ENCODE data around the gene SH3TC1.

Gene SH3TC1

GRCh38 chr4:8248091-8248490 lies 49.0 kb downstream of the SH3TC1 start:
- DNase-seq = no peak
- in situ Hi-C loops (cut with MboI; ENCODE audit: low pct_unique_long_range_greater_than_20kb, low sequenced_read_pairs) = no loop called here

DNA sequence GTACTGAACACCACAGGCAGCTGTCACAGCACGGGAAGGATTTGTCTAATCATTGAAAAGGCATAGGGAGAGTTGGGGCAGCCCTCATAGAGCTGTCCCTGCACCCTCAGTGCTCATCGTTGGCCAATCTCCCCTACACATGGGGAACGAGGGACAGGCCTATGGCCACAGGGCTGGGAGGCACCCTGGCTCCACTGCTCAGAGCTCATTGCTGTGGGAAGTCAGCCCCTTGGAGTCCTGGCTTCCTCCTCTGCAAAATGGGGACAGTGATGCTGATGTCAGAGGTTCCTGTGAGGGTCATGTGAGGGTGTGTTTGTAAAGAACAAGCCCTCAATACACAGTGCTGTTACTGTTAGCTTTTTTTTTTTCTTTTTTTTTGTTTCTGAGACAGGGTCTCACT lies 51.1 kb downstream of the SH3TC1 start:
- no peak for DNase-seq
- in situ Hi-C loops (cut with MboI; ENCODE audit: low pct_unique_long_range_greater_than_20kb, low sequenced_read_pairs) = no loop called here

DNA sequence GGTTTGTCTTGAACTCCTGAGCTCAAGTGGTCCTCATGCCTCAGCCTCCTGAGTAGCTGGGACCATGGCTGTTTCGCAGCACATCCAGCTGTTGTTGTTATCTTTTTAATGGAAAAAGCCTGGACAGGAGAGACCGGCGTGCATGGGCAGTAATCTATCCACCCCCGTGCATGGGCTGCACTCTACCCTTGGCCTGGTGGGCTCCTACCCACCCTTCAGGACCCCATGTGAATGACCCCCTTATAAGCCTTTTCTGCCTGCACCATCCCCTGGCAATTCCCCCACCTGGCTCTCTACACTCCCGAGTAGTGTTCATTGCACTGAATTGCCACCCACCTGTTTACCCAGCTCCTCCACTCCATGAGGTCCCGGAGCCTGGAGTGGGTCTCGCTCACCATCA lies 51.5 kb downstream of the SH3TC1 start:
- no peak for DNase-seq
- in situ Hi-C loops (cut with MboI; ENCODE audit: low pct_unique_long_range_greater_than_20kb, low sequenced_read_pairs) = no loop called here

- no peak for DNase-seq
These were observed 52.2 kb downstream of the SH3TC1 start for GRCh38 chr4:8251110-8251883.

DNA sequence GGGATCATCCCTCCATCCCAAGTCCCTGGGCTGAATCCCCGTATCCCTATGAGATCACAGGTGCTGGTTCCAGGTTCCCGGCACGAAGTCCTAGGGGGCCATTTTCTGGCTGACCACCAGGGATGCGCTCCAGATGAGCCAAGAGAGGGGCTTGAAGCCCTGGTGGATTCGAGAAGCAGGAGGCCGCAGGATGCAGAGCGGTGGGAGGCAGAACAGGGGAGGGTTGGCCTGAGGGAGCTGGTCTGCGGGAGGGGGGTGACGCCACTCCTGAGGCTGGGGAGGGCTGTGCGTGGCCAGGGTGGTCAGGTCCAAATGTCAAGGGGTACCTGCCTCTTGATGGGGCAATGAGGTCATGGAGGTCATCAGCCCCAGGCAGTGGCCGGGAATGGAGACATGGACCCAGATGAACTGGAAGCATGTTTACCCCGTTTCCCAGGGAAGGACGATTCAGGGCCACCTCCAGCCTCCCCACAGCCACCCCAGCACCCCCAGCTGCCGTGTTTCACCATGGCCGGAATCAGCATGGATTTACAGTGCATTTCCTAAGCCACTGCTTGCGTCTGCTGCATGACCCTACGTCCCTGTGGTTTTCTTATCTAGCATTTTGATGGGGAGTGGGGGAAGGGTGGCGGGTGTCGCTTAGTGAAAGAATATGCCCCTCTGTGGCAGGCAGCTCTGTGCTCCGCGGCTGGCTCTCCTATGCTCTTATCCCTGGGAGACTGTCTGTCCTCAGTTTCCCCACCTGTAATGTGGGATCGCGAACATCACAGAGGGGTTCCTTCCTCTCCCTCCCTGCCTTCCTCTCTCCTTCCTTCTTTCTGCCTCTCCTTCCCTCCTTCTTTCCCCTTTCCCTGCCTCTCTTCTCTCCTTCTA lies 53.4 kb downstream of the SH3TC1 start:
- in situ Hi-C loops (cut with MboI; ENCODE audit: low pct_unique_long_range_greater_than_20kb, low sequenced_read_pairs) = no loop called here
- DNase-seq = no peak

More at GRCh38 chr4:8251110-8251883, 52.2 kb downstream of the SH3TC1 start:
- in situ Hi-C loops (cut with MboI; ENCODE audit: low pct_unique_long_range_greater_than_20kb, low sequenced_read_pairs) = no loop called here

- no peak for DNase-seq
- in situ Hi-C loops (cut with MboI; ENCODE audit: low pct_unique_long_range_greater_than_20kb, low sequenced_read_pairs) = no loop called here
These were observed 55.0 kb downstream of the SH3TC1 start for GRCh38 chr4:8254076-8254475.

- in situ Hi-C loops (cut with MboI; ENCODE audit: low pct_unique_long_range_greater_than_20kb, low sequenced_read_pairs) = no loop called here
- no peak for DNase-seq
These were observed 56.8 kb downstream of the SH3TC1 start for GRCh38 chr4:8255698-8256441.

GRCh38 chr4:8257854-8258253 lies 58.8 kb downstream of the SH3TC1 start:
- in situ Hi-C loops (cut with MboI; ENCODE audit: low pct_unique_long_range_greater_than_20kb, low sequenced_read_pairs) = no loop called here

GRCh38 chr4:8258552-8259212 lies 59.6 kb downstream of the SH3TC1 start:
- no peak for DNase-seq
- in situ Hi-C loops (cut with MboI; ENCODE audit: low pct_unique_long_range_greater_than_20kb, low sequenced_read_pairs) = no loop called here

More at GRCh38 chr4:8257854-8258253, 58.8 kb downstream of the SH3TC1 start:
- DNase-seq = no peak

DNA sequence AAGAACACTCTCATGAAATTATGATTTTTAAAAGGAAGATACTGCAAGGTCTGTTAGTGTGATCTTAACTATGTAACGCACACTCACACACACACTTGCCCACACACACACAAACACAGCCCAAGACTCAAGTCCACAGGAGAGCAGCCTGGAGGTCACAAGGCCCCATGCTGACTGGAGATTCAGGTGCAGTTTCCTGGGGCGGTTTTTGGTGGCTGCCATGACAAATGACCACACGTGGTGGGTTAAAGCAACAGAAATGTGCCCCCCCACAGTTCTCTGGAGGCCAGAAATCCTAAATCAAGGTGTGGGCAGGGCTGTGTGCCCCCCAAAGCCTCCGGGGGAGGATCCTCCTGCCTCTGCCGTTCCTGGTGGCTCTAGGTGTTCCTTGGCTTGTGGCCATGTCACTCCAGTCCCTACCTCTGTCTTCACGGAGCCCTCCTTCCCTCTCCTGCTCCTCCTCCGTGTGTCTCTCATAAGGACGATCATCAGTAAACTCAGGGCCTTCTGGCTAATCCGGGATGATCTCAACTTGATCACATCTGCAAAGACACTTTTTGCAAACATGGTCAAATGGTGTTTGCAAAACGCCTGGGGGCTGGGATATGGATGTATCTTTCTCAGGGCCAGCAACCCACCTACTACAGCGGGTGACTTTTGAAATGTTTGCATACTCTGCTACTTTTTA lies 60.8 kb downstream of the SH3TC1 start:
- no peak for DNase-seq
- in situ Hi-C loops (cut with MboI; ENCODE audit: low pct_unique_long_range_greater_than_20kb, low sequenced_read_pairs) = no loop called here

DNA sequence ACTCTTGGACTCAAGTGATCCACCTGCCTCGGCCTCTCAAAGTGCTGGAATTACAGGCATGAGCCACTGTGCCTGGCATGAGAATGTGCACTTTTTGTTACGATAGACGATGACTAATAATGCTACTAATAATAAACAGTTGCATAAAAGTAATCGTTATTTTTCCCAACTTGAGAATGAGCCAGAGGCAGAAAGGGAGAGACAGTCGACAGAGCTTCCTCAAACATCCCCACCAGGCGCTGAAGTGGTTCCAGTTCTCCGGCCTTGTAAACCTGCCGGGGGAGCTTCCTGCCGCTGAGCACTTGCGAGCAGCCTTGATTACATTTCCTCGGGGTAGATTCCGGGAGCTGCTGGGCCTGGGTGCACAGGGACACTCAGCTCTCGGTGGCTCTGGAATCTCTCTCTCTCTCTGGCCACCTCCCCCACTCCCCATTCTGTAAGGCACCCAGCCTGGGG lies 61.6 kb downstream of the SH3TC1 start:
- in situ Hi-C loops (cut with MboI; ENCODE audit: low pct_unique_long_range_greater_than_20kb, low sequenced_read_pairs) = no loop called here
- no peak for DNase-seq

DNA sequence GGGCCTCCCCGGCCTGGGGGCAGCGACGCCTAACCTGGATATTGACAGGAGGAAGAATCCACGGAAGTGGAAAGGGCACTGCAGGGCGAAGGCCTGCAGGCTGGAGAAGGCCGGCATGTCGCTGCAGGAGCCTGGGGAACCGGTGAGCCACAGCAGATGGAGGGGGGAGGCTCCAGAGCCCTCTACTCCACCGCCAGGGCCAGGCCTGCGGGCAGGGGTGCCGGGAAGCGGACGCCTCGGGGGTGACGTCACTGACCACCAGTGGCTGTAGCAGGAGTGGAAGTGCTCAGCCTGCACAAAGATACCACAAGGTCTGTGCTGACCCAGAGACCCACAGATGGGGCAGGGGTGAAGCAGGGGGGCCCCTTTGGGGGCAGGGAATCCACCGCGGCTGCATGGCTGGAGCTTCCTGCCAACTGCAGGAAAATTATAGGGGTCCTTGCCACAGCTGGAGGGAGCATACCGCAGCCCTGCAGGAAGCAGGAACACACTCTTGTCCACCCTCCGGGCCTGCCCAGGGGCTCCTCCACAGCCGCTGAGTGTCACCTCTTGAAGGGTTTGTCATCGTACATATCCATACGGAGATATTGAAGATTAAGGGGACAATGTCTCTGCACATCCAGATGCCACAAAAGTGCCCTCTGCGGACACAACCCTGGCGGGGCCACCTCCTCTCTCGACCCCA lies 62.9 kb downstream of the SH3TC1 start:
- in situ Hi-C loops (cut with MboI; ENCODE audit: low pct_unique_long_range_greater_than_20kb, low sequenced_read_pairs) = no loop called here
- no peak for DNase-seq

DNA sequence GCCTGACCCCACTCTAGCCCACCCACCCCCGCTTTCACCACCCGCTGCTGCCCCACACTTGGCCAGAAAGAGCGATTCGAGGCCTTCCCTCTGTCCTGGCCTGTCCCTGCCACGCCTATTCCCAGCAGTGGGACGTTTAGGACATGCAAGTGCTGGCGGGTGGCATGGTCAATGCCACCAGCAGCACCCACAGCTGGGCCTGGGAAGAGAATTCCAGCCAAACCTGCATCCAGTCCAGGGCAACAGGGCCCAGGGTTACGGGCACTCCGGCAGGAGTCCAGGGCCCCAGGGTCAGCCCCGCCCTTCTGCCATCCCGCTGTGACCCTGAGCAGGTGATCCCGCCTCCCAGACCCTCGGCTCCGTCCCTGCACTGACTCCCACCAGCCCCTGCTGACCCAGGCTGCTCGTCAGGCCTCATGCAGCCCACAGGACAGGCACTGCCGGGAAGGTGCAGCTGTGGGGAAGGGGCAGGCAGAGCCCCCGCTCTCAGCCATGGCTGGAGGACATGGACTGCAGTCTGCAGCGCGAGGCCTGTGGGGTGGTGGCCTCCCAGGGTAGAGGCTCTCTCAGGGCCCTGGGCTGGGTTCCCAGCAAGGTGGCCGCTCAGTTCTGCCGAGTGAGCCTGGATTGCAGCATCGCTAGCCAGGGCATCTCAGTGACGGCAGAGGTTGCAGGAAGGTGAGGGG lies 63.7 kb downstream of the SH3TC1 start:
- no peak for DNase-seq

DNA sequence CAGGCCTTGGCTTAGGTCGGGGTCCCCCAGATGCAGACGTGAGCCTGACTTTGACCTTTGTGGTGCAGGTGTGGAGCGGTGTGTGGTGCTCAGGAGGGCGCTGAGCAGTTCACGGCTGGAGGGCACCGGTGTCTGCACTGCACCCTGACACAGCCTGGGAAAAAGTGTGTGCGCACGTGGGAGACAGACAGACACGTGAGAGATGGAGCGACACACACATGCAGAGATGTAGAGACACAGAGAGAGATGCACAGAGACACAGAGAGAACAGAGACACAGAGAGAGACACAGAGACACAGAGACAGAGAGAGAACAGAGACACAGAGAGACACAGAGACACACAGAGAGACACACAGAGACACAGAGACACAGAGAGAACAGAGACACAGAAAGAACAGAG lies 64.3 kb downstream of the SH3TC1 start:
- DNase-seq = no peak
- in situ Hi-C loops (cut with MboI; ENCODE audit: low pct_unique_long_range_greater_than_20kb, low sequenced_read_pairs) = no loop called here

More for the DNA sequence above, 63.7 kb downstream of the SH3TC1 start:
- in situ Hi-C loops (cut with MboI; ENCODE audit: low pct_unique_long_range_greater_than_20kb, low sequenced_read_pairs) = no loop called here

- DNase-seq = no peak
- in situ Hi-C loops (cut with MboI; ENCODE audit: low pct_unique_long_range_greater_than_20kb, low sequenced_read_pairs) = no loop called here
These were observed 65.0 kb downstream of the SH3TC1 start for GRCh38 chr4:8264106-8264505.

GRCh38 chr4:8265171-8265929 lies 66.3 kb downstream of the SH3TC1 start:
- in situ Hi-C loops (cut with MboI; ENCODE audit: low pct_unique_long_range_greater_than_20kb, low sequenced_read_pairs) = no loop called here
- DNase-seq = no peak

GRCh38 chr4:8266088-8266487 lies 67.0 kb downstream of the SH3TC1 start:
- in situ Hi-C loops (cut with MboI; ENCODE audit: low pct_unique_long_range_greater_than_20kb, low sequenced_read_pairs) = no loop called here
- no peak for DNase-seq
